GM23248 (cell line): Measurements from ENCODE around the gene FABP6. TPM values are rescaled to one million over a fixed set of nuclear protein-coding genes. Genes with fewer than 3 reads are reported as not detected.

Source experiments
- DNase-seq: peaks from one replicate; pipeline ENCODE4 v3.0.0-alpha.2; 2015
- H2AFZ ChIP-seq: fragments of 200-600 bp; sonication (generic); 2 replicates; pipeline ENCODE4 v1.6.1; 2016; ENCODE audit warnings: antibody characterized with exemption
- H3F3A ChIP-seq: fragments of 200-600 bp; sonication (generic); 2 replicates; pipeline ENCODE4 v1.6.1; 2016; ENCODE audit warnings: mild to moderate bottlenecking, antibody characterized with exemption, mixed run types; ENCODE audit not compliant: insufficient read depth
- H3K27ac ChIP-seq: fragments of 200-600 bp; sonication (generic); 2 replicates; pipeline ENCODE4 v1.5.1; 2016; ENCODE audit warnings: mild to moderate bottlenecking
- H3K27me3 ChIP-seq: fragments of 200-600 bp; sonication (generic); replicated peaks from 2 replicates; pipeline ENCODE4 v1.6.1; 2016; ENCODE audit warnings: mild to moderate bottlenecking; ENCODE audit not compliant: insufficient read depth
- H3K36me3 ChIP-seq: fragments of 200-600 bp; sonication (generic); 2 replicates; pipeline ENCODE4 v1.6.1; 2016; ENCODE audit warnings: low read depth, mild to moderate bottlenecking
- H3K4me1 ChIP-seq: fragments of 200-600 bp; sonication (generic); 2 replicates; pipeline ENCODE4 v1.6.1; 2016; ENCODE audit warnings: mild to moderate bottlenecking; ENCODE audit not compliant: insufficient read depth
- H3K4me2 ChIP-seq: fragments of 200-600 bp; sonication (generic); one replicate; pipeline ENCODE4 v1.6.1; 2016; ENCODE audit warnings: mild to moderate bottlenecking; ENCODE audit not compliant: unreplicated experiment
- H3K4me3 ChIP-seq: fragments of 200-600 bp; sonication (generic); 2 replicates; pipeline ENCODE4 v1.5.1; 2016; ENCODE audit warnings: mild to moderate bottlenecking
- H3K79me2 ChIP-seq: fragments of 200-600 bp; sonication (generic); 2 replicates; pipeline ENCODE4 v1.6.1; 2016; ENCODE audit warnings: mild to moderate bottlenecking; ENCODE audit not compliant: insufficient read depth
- H3K9ac ChIP-seq: fragments of 200-600 bp; sonication (generic); 2 replicates; pipeline ENCODE4 v1.6.1; 2016; ENCODE audit warnings: mild to moderate bottlenecking
- H3K9me2 ChIP-seq: fragments of 200-600 bp; sonication (generic); 2 replicates; pipeline ENCODE4 v1.6.1; 2016; ENCODE audit warnings: mixed run types, mild to moderate bottlenecking, moderate library complexity; ENCODE audit not compliant: insufficient read depth
- H3K9me3 ChIP-seq: fragments of 200-600 bp; sonication (generic); one replicate; pipeline ENCODE4 v1.6.1; 2017; ENCODE audit warnings: low read depth
- H4K20me1 ChIP-seq: fragments of 200-600 bp; sonication (generic); 2 replicates; pipeline ENCODE4 v1.6.0; 2016; ENCODE audit not compliant: insufficient read depth
- EZH2 ChIP-seq: fragments of 200-600 bp; sonication (generic); IDR thresholded peaks from 2 replicates; pipeline ENCODE4 v1.6.1; 2018; ENCODE audit warnings: antibody characterized with exemption, mild to moderate bottlenecking; ENCODE audit not compliant: insufficient read depth, poor library complexity, severe bottlenecking
- EZH2phosphoT487 ChIP-seq: fragments of 200-600 bp; sonication (generic); IDR thresholded peaks from 2 replicates; pipeline ENCODE4 v1.6.1; 2018; ENCODE audit warnings: antibody characterized with exemption, moderate library complexity, mild to moderate bottlenecking, low read depth; ENCODE audit not compliant: insufficient read depth
- WGBS, 2 experiments: methylation state at CpG; one replicate each; pipeline ENCODE4 v1.1.6; 2015 to 2017; ENCODE audit warnings: low lambda C conversion rate in 2 of 2, low coverage in 1 of 2; ENCODE audit errors: missing lambda C conversion rate in 2 of 2; 5-methylcytosine and 5-hydroxymethylcytosine counted together
- in situ Hi-C: fragments of 300-500 bp; cut with MboI; formaldehyde crosslinking; loops from 2 replicates; pipeline ENCODE4 v1.15.0; 2020
- polyA plus RNA-seq: library from polyadenylated mRNA; unstranded; fragments of >200 nt; fragmentation: Nextera tagmentation; extraction: Ambion mirVana; gene quantifications from 2 replicates; pipeline ENCODE4 v1.2.1, GENCODE V29; 2016
- total RNA-seq: library from RNA; depleted of rRNA; stranded (reverse); fragments of >200 nt; shearing (Covaris generic); gene quantifications from 2 replicates; pipeline ENCODE4 v1.2.3, GENCODE V29; 2014

FABP6 gene
- total and polyA plus RNA-seq, 2 experiments from 2014 or later, result not detected

GRCh38 chr5:160259341-160259740, 30.0 kb downstream of the FABP6 start:
- Histone ChIP-seq H3K9me3 (no peaks in the 10 kb centered on the region), H4K20me1 (no peaks in the 10 kb centered on the region), H3K4me3 (no peak overlapping the region), H3K4me1 (no peaks in the 10 kb centered on the region), H3K27me3 (peaks cover 9% of the 10 kb centered on the region; the same call in 1 of the 2 replicates), H3K27ac (no peak overlapping the region), H2AFZ (no peak overlapping the region), H3K36me3 (no peaks in the 10 kb centered on the region), H3K9ac (no peak overlapping the region), H3K4me2 (no peak overlapping the region), H3K9me2 (no peaks in the 10 kb centered on the region), H3K79me2 (no peaks in the 10 kb centered on the region), H3F3A (no peaks in the 10 kb centered on the region)
- no peak for DNase-seq
- TF ChIP-seq EZH2 (no peak), EZH2phosphoT487 (no peak)
- in situ Hi-C loops, result no loop called here
- WGBS, 2 experiments, result 54 to 62% methylated on average over 7 of the region's 7 CpGs

DNA sequence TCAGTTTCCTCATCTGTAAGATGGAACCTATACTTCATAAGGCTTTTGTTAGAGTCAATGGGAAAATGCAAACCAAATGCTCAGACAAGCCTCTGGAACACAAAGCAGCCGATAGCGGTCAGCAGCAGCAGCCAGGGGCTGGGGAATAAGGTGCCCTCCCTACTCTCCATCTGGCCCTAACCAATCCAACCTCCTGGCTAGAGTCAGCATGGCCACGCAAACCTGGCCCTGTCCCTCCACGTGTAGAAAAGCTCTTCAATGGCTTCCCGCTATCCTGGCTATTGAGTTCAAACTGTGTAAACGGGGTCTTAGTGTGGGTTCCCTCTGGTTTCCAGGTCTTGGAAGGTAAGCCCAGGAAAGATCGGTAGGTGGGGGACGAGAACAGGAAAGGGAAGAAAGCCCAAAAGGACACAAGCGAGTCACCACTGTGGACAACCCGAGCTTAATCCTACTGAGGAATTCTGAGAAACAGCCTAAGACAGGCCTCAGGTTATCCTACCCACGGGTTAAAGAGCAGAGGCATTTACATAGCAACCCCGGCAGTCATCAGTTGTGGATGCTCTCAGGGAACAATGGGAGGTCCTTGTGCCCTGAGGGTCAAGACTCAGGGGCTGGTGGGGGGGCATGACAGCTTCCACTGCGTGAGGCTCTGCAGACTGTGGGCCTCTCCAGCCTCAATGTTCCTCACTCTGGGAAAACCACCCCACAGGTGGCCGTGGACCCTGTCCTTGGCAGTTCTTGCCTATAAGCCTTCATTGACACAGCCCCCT, 30.9 kb downstream of the FABP6 start:
- Histone ChIP-seq H3K27me3 (peaks cover 9% of the 10 kb centered on the region; the same call in 1 of the 2 replicates), H3K9ac (no peak overlapping the region), H3K4me1 (no peaks in the 10 kb centered on the region), H3F3A (no peaks in the 10 kb centered on the region), H3K36me3 (no peaks in the 10 kb centered on the region), H3K9me3 (no peaks in the 10 kb centered on the region), H3K27ac (no peak overlapping the region), H3K4me2 (no peak overlapping the region), H3K9me2 (no peaks in the 10 kb centered on the region), H3K4me3 (no peak overlapping the region), H3K79me2 (no peaks in the 10 kb centered on the region), H2AFZ (no peak overlapping the region), H4K20me1 (no peaks in the 10 kb centered on the region)
- TF ChIP-seq EZH2phosphoT487, result no peak
- TF ChIP-seq EZH2, result no peak
- 88 to 89% methylated on average over 13 to 14 of the region's 14 CpGs for WGBS, 2 experiments
- no peak for DNase-seq
- in situ Hi-C loops, result no loop called here

DNA sequence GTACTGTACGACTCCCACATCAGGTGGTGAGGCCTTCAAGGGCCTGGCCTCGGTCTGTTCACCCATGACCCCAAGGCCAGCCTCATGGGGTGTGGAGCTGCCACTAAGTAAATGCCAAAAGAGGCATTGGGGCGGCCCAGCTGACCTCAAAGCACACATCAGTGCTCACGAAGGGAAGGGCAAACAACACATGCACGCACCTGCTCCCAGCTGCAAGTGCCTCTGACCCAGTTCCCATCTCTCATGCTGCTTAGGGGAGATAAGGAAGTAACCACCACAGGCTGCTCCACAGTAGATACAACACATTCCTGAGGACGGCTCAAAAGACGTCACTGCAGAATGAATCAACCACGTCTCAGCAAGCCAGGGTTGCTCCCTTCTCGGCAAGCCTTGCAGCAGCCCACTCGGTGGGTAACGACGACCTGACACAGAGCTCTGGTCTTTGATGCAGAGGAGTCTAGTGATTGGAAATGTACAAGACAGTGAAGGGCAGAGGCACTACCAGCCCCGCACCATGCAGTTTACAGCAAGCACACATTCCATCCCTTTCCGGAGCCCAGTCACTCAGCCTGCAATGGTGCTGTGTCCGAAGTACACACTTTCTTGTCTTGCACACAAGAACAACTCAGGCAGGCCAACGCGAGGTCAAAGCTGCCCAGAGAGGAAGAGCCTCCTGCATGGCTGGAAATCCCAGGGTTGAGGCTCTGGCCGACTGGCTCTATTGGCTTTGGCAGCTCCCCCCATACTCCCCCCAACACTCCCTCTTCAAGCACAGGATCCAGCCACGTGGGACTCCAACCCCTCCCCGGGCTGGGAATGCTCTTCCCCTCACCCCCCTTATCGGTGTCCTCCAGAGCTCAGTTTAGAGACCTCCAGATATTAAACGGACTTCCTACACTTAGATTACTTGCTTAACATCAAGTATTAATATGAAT, 31.8 kb downstream of the FABP6 start:
- Histone ChIP-seq H3K4me3 (no peak overlapping the region), H4K20me1 (no peaks in the 10 kb centered on the region), H3K36me3 (no peaks in the 10 kb centered on the region), H3K27ac (no peak overlapping the region), H2AFZ (no peak overlapping the region), H3K27me3 (peaks cover 9% of the 10 kb centered on the region; the same call in 1 of the 2 replicates), H3K9ac (no peak overlapping the region), H3K9me3 (no peaks in the 10 kb centered on the region), H3K4me2 (no peak overlapping the region), H3K9me2 (no peaks in the 10 kb centered on the region), H3K4me1 (no peaks in the 10 kb centered on the region), H3K79me2 (no peaks in the 10 kb centered on the region), H3F3A (no peaks in the 10 kb centered on the region)
- in situ Hi-C loops, result no loop called here
- TF ChIP-seq EZH2, result no peak
- TF ChIP-seq EZH2phosphoT487, result no peak
- 78 to 80% methylated on average over 21 to 22 of the region's 22 CpGs for WGBS, 2 experiments
- DNase-seq, result no peak

- Histone ChIP-seq H3F3A (no peaks in the 10 kb centered on the region), H3K27me3 (peaks cover 9% of the 10 kb centered on the region; the same call in 1 of the 2 replicates), H4K20me1 (no peaks in the 10 kb centered on the region), H3K79me2 (no peaks in the 10 kb centered on the region), H2AFZ (no peak overlapping the region), H3K27ac (no peak overlapping the region), H3K9me2 (no peaks in the 10 kb centered on the region), H3K4me1 (no peaks in the 10 kb centered on the region), H3K9me3 (no peaks in the 10 kb centered on the region), H3K4me3 (no peak overlapping the region), H3K4me2 (no peak overlapping the region), H3K36me3 (no peaks in the 10 kb centered on the region), H3K9ac (no peak overlapping the region)
- peak; percentile 13 for DNase-seq
- in situ Hi-C loops, result no loop called here
- TF ChIP-seq EZH2phosphoT487, result no peak
- TF ChIP-seq EZH2, result no peak
- WGBS, 2 experiments, result 57 to 58% methylated on average over 16 of the region's 16 CpGs
These were observed 33.1 kb downstream of the FABP6 start for GRCh38 chr5:160262151-160263074.
